ENCODE measurements around the gene CPA1.
"Not testable (repeated sequence)": the region's sequence is repeated elsewhere in the genome, so short reads cannot be mapped to it uniquely, and the experiment has no call there.

CPA1 gene

GRCh38 chr7:130374507-130374906 is 5.8 kb upstream of the CPA1 start:
- no peak for DNase-seq

GRCh38 chr7:130376461-130376860 is 3.8 kb upstream of the CPA1 start:
- not testable (repeated sequence) for DNase-seq

DNA sequence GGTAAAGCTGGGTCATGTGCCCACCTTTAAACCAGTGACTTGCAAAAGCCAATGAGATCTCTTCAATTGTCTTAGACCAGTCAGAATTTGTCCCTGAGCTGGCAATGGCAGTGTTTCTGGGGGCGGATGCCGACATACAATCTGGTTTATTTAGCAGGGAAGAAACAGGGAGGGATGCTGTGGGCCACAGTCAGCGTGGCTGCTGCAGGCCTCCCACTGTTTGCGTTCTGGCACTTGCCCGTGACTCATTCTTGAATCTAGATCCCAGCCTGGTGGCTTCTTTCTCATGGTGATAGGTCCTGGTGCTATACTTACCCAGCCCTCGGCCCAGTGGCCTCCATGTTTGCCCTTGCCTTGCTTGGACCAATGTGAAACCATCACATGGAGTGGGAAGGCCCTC is 3.1 kb upstream of the CPA1 start:
- no peak for DNase-seq

GRCh38 chr7:130379019-130379418 is 1.3 kb upstream of the CPA1 start:
- DNase-seq = no peak

DNA sequence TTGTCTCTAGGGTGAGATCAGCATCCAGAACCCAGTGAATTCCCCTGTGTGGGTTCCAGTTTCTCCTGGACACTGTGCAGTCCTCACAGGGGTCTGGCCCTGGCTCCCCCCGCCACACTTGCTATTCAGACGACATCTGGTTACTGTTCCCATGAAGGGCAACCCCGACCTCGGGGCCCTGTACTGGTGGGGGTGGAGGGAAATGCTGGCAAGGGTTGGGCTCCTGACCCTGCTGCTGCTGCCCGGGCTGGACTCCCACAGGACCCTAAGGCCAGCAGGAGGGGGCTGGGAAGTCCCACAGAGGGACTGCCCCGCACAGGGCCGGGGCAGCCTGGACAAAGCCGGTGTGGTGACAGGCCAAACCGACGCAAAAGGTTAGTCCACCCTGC is 768 bp upstream of the CPA1 start:
- no peak for DNase-seq

- no peak for DNase-seq
These were observed 664 bp downstream of the CPA1 start for GRCh38 chr7:130380861-130381455.

DNA sequence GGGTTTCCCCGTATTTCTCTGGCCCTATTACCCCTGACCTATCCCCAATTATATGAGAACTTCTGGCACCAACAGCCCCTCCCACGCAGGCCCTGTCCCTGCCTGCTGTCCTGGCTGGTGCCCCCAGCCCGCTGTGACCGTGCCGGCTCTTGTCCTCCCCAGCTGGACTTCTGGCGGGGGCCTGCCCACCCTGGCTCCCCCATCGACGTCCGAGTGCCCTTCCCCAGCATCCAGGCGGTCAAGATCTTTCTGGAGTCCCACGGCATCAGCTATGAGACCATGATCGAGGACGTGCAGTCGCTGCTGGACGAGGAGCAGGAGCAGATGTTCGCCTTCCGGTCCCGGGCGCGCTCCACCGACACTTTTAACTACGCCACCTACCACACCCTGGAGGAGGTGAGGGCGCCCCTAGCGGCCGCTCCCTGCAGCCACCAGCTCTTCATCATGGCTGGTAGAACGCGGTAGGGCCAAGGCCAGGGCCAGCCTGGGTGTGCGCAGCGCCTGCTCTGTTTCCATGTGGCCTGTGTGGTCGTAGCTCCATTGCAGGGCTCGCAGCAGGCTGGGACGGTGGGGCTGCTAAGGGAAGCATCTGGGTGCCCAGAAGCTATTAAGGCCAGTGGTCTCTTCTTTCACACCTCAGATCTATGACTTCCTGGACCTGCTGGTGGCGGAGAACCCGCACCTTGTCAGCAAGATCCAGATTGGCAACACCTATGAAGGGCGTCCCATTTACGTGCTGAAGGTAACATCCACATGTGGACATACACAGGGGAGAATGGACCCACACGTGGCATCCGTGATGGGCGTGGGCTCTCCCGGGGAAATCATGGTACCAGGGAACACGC is 1.4 kb downstream of the CPA1 start:
- DNase-seq = no peak

- no peak for DNase-seq
These were observed 3.1 kb downstream of the CPA1 start for GRCh38 chr7:130383187-130383980.

DNA sequence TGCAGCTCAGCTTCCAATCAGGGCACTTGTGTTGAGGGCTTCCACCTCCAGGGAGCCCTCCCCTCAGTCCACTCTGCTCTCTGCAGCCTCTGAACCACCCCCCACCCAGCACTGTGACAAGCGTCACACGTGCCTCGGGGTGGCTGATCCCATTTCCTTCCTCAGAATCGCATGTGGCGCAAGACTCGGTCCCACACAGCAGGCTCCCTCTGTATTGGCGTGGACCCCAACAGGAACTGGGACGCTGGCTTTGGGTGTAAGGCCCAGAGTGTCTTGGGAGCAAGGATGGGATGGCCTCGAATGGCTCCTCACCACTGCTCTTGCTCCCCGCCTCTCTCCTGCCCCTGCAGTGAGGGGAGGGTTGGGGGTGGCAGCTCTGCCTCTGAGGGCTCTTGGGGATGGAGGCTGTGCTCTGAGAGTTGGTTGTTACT is 4.1 kb downstream of the CPA1 start:
- DNase-seq = no peak

GRCh38 chr7:130384841-130385599 is 4.7 kb downstream of the CPA1 start:
- no peak for DNase-seq

- no peak for DNase-seq
These were observed 5.3 kb downstream of the CPA1 start for GRCh38 chr7:130385600-130386066.

- no peak for DNase-seq
These were observed 6.6 kb downstream of the CPA1 start for GRCh38 chr7:130386876-130387275.

DNA sequence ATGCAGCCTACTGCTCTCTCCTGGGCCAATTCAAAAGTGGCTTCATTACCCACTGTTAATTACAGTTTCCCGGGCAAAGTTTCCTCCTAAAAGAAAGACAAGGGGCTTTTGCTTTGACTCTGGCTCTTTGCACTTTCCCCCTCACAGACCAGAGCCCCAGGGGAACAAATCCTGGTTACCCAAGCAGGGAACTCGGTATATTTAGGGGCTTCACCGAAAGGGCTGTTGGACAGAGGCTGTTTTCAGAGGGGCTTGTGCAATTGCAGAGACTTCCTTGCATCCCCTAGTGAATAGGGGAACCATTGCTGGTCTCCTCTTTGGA is 7.0 kb downstream of the CPA1 start:
- DNase-seq = no peak

GRCh38 chr7:130387628-130388403 is 7.5 kb downstream of the CPA1 start:
- no peak for DNase-seq

- DNase-seq = no peak
These were observed 8.4 kb downstream of the CPA1 start for GRCh38 chr7:130388671-130389070.

DNA sequence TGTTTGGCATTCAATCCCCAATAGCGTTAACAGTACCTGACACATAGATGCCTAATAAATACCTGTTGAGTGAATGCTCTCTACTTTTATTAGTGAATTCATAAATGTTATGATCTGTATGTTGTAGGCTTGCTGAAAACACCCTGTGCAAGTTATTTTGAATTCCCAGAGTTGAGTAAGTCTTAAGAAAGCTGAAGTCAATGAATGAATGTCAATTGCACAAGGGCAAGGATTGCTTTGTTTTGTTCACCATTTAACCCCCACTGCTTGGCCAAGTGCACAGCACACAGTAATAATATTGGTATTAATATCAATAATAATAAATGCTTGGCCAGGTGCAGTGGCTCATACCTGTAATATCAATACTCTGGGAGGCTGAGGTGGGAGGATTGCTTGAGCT is 10.2 kb downstream of the CPA1 start:
- no peak for DNase-seq

DNA sequence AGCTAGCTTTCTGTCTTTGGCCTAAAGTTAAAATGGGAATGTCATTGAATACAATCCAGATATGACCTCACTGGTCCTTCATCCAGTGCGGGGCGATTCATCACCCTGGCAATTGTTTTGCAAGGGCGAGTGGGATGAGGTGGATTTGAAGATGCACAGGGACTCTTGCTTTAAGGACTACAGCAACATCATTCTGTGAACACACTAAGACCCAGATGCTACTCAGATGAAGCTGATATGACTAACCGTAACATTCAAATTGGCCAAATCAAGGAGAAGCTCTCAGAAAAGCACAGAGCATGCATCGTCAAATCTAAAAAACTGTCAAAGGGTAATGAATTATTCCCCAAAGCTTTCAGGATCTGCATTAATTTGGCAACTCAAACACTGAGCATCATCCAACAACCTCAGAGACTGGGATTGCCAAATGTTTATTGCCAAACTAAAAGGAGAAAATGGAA is 12.8 kb downstream of the CPA1 start:
- no peak for DNase-seq

- no peak for DNase-seq
These were observed 13.6 kb downstream of the CPA1 start for GRCh38 chr7:130393841-130394411.

GRCh38 chr7:130394421-130395195 is 14.3 kb downstream of the CPA1 start:
- no peak for DNase-seq

DNA sequence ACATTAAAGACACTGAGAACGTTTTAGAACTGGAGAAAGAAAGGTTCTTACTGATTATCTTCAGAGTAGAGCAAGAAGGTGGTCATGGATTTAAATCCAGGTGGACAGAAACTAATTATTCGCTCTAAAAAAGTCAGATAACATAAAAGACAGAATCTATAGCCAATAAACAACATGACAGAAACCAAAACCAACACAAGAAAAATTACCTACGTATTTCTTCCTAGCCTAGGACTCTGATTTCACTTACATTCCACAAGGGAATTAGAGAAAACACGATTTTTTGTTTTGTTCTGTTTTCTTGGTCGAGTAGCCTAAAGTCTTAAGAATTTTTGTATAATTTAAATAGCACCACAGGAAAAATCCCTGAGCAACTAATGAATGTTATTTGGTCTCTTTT is 15.1 kb downstream of the CPA1 start:
- DNase-seq = no peak

GRCh38 chr7:130396109-130396508 is 15.8 kb downstream of the CPA1 start:
- DNase-seq = no peak
